GM04504 (cell line): ENCODE data around the gene NTNG2.

Source experiments
- DNase-seq: peaks from one replicate; pipeline ENCODE4 v3.0.0-alpha.2; 2012; ENCODE audit warnings: low read depth

The NTNG2 gene

DNA sequence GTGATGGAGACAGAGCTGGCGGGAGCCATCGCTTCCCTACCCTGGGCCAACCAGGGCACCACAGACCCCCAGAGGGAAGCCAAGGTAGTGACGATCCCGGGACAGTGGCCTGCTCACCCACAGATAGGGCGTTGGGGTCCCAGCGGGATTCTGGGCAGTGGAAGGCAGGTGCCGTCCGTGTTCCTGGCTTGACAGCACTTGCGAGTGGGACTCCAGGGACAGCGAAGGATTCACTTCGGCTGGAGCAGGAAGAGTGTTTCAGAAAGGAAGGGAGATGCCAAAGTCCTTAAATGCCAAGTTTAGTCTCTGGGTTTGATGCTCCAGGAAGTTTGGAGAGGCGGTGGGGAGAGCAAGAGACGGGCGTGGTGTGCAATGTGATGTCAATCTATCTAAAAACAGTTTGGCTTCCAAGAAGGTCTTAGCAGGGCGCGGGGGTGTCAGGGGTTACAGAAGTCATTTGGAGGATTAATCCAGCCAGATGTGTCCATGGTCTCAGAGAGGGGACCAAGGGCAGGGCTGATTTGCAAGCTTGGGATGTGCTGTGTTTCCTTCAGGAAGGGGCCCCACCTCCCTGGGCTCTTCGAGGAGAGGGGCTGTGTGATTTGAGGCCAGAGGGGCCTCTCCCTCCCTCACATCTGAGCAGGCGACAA is 74.9 kb downstream of the NTNG2 start:
- no peak for DNase-seq

DNA sequence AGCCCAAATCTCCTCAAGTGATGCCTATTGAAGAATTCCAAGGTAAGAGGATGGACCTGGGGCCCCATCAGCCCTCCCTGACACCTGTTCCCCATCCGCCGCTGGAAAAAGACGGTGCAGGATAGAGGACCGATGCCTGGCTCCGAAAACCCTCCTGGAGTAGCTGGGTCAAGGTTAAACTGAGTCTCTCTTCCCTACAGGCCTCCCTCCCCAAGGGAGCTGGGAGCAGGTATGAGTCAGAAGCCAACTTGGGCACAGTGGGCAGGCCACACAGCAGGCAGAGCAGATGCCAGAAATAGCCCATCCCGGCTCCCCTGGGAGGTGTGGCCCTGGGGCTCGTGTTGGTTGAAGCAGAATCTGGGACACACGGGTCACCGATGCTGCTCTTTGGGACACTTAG is 75.6 kb downstream of the NTNG2 start:
- no peak for DNase-seq

DNA sequence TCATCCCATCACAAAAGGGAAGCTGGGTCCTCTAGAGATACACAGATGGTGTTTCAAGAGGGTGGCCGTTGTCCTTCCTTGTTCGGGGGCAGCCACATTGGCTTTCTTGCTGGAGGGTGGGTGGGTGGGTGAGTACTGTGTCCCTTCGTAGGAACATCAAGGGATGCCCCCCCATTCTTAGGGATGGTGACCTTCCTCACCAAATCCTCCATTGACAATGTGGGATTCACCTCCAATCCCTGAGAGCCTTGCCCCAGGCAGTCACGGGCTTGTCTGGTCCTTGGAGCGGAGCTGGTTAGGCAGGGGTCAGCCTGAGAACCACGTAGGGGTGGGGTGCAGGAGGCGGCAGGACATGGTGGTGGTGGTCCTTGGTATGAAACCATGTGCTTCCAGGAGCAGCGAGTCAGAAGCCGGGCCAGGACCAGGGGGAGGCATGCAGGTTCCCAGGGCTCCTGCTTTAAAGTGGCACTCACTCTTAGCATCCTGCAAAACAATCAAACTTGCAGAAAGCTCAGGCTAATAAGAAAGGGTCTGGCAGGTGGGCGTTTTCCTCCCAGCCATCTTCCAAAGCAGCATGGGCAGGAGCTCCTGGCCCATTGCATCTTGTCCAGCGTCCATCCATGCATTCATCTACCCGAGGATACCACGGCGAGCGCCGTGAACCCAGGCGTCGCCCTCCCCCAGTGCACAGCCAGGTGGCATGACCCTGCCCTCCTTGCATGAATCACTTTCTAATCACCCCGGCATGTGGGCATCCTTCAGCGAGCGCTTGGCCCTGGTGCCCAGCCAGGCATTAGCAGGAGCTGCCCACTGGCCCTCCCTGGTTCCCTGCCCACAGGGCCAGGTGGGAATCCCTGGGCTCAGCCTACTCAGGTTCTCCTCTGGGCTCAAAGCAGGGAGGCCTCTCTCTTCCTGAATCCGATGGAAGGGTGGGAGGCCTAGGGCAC is 76.4 kb downstream of the NTNG2 start:
- no peak for DNase-seq

DNA sequence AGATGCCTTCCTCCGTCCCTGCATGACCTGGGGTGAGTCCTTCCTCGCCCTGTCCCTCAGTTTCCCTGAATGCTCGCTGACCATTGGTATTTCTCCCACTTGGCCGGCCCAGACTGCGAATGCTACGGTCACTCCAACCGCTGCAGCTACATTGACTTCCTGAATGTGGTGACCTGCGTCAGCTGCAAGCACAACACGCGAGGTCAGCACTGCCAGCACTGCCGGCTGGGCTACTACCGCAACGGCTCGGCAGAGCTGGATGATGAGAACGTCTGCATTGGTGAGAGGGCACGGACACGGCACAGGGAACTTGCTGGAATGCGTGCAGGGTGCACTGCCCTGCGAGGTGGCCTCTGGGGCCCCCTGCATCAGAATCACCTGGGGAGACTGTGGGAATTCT is 77.1 kb downstream of the NTNG2 start:
- DNase-seq = no peak

DNA sequence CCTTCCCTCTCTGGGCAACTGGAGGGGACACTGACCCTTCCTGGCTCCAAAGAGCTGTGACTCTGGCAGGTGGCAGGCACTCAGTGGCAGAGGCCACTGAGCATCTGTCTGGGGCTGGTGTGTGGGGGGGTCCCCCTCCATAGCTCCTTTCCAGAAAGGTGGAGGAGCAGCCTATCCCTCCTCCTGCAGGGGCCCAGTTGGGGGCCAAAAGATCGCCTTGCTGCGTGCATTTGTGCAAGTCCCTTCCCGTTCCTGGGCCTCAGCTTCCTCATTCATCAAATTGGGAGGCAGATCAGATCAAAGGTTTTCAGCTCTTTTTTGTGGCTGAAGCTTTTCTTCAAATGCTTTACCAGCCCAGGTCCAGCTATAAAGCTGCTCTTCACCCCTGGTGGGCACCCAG is 77.7 kb downstream of the NTNG2 start:
- no peak for DNase-seq

DNA sequence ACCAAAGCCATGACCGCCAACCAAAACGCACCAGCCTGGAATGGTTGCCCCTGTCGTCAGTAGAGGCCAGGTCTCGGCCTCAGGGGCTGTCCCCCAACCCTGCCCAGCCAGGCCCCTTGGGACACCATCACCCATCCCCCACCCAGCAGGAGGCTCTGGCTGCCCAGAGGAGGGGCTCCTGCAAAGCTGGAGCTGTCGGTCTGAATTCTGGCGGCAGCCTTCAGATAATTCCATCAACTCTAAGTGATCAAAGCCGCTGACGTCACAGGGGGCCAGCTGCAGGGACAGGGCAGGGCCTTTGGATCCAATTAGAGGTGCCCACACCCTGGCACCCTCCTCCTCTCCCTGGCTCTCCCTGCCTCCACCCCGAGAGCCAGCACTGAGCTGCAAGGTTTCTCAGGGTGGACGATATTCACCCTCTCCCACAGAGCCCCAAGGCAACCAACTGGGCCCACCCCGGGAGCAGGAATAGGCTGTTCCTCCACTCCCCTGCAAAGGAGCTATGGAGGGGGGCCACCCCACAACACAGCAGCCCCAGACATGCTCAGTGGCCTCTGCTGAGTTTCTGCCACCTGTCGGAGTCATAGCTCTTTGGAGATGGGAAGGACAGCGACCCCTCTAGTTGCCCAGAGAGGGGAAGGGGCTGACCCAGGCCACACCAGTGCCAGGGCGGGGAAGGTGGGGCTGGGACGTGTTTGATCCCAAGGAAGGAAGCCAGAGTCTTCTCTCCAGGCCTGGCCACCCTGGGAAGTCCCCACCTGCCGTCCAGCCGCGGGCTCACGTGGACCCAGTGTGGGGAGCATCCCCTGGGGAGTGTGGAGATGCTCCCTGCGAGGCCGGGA is 78.4 kb downstream of the NTNG2 start:
- DNase-seq = no peak

DNA sequence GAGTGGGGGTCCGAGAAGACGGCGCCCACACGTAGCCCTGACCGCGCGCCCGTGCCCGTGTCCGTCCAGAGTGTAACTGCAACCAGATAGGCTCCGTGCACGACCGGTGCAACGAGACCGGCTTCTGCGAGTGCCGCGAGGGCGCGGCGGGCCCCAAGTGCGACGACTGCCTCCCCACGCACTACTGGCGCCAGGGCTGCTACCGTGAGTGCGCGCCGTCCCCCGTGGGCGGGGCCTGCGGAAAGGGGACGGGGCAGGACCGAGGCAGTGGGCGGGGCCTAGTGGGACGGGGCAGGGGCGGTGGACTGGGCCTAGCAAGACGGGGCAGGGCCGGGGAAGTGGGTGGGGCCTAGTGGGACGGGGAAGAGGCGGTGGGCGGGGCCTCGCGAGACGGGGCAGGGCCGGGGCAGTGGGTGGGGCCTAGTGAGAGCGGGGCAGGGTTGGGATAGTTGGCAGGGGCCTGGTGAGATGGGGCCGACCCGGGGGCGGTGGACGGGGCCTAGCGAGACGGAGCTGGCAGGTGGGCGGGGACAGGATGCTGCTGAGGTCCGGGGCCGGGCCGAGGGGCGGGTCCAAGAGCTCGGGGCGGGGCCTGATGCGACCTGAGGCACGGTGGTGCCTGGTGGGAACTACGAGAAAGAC is 79.1 kb downstream of the NTNG2 start:
- DNase-seq = peak; percentile 61

DNA sequence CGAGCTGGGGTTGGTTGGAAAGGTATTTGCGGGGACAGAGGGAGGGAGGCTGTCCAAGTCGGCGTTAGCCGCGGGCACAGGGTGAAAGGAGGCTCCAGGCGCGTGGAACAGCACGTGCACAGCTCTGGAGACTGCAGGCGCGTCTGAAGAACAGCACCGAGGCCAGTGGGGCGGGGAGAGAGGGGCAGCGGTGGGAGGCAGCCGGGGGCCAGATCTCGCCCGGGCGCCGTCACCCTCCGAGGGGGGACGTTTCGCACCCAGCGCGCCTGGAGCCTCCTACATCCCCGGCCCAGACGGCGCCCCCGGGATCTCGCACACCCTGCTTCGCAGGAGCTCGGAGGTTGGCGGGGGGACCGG is 79.6 kb downstream of the NTNG2 start:
- no peak for DNase-seq

DNA sequence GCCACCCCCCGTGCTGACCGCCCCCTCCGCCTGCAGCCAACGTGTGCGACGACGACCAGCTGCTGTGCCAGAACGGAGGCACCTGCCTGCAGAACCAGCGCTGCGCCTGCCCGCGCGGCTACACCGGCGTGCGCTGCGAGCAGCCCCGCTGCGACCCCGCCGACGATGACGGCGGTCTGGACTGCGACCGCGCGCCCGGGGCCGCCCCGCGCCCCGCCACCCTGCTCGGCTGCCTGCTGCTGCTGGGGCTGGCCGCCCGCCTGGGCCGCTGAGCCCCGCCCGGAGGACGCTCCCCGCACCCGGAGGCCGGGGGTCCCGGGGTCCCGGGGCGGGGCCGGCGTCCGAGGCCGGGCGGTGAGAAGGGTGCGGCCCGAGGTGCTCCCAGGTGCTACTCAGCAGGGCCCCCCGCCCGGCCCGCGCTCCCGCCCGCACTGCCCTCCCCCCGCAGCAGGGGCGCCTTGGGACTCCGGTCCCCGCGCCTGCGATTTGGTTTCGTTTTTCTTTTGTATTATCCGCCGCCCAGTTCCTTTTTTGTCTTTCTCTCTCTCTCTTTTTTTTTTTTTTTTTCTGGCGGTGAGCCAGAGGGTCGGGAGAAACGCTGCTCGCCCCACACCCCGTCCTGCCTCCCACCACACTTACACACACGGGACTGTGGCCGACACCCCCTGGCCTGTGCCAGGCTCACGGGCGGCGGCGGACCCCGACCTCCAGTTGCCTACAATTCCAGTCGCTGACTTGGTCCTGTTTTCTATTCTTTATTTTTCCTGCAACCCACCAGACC is 80.2 kb downstream of the NTNG2 start:
- no peak for DNase-seq

DNA sequence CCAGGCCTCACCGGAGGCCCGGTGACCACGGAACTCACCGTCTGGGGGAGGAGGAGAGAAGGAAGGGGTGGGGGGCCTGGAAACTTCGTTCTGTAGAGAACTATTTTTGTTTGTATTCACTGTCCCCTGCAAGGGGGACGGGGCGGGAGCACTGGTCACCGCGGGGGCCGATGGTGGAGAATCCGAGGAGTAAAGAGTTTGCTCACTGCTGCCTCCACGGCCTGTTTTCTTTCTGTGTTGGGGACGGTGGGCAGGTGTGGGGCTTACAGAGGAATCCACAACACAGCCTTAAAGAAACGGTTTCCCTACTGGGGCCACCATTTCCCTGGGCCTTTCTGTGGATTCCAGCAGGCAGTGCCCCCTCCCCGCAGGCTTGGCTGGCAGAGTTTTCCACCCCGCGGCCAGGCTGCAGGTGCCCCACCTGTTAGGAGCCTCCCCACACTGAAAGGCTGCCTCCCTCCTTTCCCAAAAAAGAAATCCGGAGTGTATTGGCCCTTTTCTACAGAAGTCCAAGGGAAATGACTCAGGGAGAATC is 80.8 kb downstream of the NTNG2 start:
- no peak for DNase-seq

DNA sequence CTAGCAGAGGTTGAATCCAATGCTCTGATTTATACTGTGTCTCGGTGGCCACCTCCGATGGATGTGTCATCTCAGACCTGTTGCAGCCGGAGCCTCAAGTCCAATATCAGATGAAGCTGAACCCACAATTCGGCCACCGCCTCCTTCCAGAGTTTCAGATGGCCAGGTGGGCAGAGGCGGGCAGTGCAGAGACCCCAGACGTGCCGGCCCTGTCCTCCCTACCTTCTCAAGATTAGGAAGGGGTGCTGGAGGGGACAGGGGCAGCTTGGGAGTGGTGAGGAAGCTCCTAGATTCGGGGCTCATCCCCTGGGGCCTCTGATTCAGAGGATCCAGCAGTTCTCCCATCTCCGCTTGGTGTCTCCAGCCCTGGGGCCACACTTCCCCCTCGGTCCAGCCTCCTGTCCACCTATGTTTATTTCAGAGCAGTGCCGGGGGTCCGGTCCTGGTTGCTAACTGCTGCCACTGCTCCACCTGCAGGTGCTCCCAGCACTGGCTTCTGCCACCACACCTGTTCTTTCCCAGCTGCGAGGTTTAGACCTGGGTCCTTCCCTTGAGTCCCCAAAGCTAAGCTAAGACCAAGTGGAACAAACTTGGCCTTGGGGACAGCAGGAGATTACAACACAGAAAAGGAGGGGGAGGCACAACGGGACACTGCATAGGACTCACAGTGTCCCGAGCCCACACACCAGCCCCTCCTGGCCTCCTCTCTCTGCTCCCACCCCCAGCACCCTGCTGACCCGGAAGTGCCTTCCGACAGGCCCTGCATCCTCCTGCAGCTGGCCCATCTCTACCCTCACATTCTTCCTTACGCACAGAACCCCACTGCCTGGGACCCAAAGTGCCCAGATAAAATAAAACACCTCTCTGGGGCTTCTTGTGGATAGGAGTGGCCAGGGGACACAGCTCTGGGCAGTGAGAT is 81.6 kb downstream of the NTNG2 start:
- DNase-seq = no peak

DNA sequence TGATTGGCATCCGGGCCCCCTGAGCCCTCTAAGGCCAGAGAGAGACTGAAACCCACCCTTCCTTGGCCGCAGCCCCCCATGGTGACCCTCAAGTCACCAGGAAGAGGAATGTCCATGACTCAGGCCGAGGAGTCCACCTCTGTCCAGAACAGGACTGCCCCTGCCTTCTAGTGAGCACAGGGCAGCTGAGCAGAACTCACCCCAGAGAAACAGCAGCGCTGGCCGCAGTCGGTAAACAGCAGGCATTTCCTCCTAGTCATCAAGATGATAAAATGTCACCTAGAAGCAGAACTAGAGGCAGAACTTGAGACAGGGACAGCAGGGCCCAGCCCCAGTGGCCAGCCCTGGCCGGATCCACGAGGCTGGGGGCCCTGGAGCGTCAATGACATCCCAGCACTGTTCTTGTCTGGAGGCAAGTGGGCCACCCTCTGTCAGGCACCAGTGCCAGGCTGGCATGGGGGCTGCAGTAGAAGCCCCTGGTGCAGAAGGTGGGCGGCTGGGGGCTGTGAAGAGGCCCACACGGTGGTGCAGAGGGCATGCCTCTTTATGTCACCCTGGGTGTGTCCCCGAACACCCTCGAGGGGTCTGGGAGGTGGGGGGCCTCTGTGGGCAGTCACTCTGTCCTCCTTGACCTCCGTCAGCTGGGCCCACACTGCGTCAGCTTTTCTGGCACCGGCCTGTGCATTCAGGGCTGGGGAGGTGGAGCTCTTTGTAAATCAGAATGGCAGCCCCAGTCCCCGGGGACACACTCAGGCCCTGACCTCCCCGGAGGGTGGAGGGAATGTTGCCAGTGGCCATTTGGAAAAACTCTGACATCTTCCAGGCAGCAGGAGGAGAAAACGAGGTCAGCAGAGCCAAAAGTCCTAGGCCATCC is 83.0 kb downstream of the NTNG2 start:
- DNase-seq = peak; percentile 60

DNA sequence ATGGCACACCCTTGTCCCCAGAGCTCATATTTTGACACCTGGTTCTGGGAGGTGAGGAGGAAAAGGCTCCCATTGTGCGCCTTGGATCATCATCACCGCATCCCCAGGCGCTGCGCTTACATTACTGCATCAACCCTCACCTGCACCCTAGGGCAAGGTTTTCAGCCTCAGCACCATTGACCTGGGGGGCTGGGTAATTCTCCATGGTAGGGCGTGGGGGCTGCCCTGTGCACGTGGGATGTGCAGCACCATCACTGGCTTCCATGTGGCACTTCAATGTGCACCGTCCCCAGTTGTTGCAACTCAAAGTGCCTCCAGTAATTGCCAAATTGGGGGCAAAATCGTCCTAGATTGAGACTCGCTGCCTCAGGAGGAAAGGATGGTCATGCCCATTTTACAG is 83.6 kb downstream of the NTNG2 start:
- no peak for DNase-seq

DNA sequence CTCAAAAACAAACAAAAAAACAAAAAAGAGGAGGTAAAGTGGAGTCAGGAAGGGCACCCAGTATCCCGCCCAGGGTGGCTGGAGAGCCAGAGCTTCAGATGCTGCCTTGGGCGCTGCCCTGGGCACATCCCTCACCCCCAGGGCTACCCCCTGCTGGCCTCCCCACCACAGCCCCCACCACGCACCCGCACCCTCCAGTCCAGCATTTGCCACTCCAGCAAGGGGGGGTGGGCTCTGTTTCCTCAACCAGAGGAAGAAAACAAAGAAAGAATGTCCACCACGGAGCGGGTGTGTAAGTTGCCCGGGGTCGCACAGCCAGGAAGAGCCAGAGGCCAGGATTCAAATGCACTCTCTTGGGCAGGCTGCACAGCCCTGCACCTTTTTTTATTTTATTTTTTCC is 86.1 kb downstream of the NTNG2 start:
- DNase-seq = no peak

DNA sequence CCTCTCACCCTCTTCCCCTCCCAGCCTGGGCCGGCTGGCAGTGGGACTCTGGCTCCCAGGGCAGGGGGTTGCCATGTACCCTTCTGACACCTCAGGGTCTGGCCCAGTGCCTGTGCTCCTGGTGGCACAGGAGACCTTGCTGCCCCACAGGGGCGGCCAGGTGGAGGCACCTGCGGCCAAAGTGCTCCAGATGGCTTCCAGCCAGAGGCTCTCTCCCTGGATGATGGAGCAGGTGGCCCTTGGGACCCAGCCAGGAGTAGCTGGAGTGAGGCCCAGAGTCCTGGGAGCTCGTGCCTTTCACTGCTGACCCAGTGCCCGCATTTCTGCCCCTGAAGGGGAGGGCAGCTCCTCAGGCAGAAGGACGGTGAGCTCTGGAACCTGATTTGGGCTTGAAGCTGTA is 87.3 kb downstream of the NTNG2 start:
- no peak for DNase-seq

DNA sequence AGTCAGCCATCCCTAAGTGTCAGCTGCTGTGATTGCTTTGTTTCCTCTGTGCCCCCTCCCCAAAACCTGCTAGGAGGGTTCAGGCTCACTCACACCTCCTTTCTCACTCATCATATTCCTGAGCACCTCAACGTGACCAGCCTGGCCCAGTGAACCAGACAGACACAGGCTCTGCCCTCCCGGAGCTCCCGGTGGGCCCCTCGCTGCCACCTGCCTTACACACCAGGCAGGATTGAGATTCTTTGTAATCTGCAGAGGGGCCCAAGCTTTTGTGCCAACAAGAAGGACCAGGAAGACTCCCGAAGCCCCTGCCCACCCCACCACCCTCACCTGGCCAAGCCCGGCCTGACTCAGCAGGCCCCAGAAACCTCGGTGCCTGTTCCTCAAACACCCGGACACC is 87.8 kb downstream of the NTNG2 start:
- no peak for DNase-seq

DNA sequence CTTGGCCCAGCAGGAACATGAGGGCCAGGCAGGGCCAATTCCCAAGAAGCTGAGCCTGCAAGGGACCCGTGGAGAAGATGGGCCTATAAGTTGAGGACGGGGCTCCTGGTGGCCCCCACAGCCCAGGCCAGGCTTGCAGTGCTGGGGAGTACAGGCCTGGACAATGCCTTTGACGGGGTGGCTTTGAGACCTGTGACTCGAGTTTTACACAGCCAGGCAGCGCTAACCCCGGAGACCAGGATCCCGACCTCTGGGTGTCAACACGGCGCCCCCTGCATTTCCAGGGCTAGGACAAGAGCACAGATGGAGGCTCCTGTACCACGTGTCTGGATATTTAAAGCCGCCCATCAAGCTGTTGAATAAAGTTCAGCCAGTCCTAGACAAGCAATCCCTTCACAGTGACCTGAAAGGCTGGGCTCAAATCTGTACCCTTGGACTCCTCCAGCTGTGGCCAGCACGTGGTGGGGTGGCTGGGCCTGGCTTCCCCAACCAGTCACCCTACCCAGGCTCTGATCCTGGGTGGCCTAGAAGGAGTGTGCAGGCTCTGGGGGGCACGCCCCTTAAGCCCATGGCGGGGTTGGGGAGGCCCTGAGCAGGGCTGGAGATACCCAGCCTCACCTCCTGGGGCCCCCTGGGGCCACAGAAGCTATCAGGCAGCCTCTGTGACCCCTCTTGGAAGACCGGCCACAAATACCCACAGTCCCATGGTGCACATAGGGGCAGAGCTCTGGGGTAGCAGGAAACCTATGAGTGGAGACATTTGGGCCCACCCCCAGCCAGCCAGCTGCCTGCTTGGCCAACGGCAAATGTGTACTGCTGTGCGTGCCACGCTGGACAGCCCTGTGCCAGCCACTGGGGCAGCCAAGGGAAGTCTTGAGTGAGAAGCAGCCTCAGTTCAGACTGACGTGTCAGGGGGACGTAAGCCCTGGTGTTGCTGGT is 88.7 kb downstream of the NTNG2 start:
- DNase-seq = no peak

DNA sequence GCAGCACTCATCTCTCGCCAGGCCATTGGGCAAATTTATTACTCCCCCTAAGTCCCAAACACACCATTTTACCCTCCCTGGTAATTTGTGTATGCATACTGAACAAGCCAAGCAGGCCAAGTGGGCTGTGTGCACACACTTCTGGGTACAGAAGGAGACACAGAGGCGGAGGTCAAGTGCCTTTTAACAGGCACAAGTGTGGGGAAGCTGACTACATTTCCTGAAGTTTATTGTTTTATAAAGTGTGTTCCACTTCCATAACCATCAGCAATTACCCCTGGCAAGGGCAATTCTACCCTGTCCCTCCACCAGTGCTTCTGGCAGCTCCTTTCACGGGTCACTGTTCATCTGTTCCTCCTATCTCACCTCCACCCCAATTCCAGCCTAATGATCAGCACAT is 99.0 kb downstream of the NTNG2 start:
- DNase-seq = no peak
